ENCODE measurements around the gene TMX2.

GRCh38 chr11:57704932-57705331 is 7.5 kb upstream of the TMX2 start:
- TF ChIP-seq CTCF (IDR thresholded peaks at IDR 0.05; ENCODE audit: poor library complexity, severe bottlenecking), result no peak
- TF ChIP-seq EP300 (conservative IDR thresholded peaks at IDR 0.05; ENCODE audit: poor library complexity, severe bottlenecking), result no peak
